ENCODE results near the gene ZBTB7C. TPM values are rescaled to one million over a fixed set of nuclear protein-coding genes. Genes with fewer than 3 reads are reported as not detected.

ZBTB7C gene
- total RNA-seq, 2 donors from 2014 or later, result 4.2 to 5.6 TPM

- DNase-seq (peak; percentile 67), ATAC-seq (peak in 1 of 2 donors; percentile 36)
- intact Hi-C loops (cut with DNase I), result loop anchor here in 1 of 2 donors (5.0 kb wide), 1 partner anchor 76 kb away; no protein-coding TSS in a partner anchor
Measured at GRCh38 chr18:48003426-48004349, 405.5 kb downstream of the ZBTB7C start.

- ATAC-seq, result peak; percentile 86 to 92
- peak; percentile 72 for DNase-seq
- intact Hi-C loops (cut with DNase I), result loop anchor here in 1 of 2 donors (5.0 kb wide), 1 partner anchor 76 kb away; no protein-coding TSS in a partner anchor
Measured at GRCh38 chr18:48002933-48003365, 406.2 kb downstream of the ZBTB7C start.

- DNase-seq (no peak), ATAC-seq (no peak)
- intact Hi-C loops (cut with DNase I), result loop anchor here in 1 of 2 donors (5.0 kb wide), 1 partner anchor 73 kb away; no protein-coding TSS in a partner anchor
Measured at GRCh38 chr18:48000701-48001100, 408.5 kb downstream of the ZBTB7C start.

- intact Hi-C loops (cut with DNase I), result loop anchor here in 1 of 2 donors (5.0 kb wide), 1 partner anchor 73 kb away; no protein-coding TSS in a partner anchor
- DNase-seq (no peak), ATAC-seq (no peak)
Measured at GRCh38 chr18:47999801-48000248, 409.4 kb downstream of the ZBTB7C start.

- no peak for ATAC-seq
- no peak for DNase-seq
- intact Hi-C loops (cut with DNase I), result no loop called here
Measured at GRCh38 chr18:47997338-47997780, 411.8 kb downstream of the ZBTB7C start.

DNA sequence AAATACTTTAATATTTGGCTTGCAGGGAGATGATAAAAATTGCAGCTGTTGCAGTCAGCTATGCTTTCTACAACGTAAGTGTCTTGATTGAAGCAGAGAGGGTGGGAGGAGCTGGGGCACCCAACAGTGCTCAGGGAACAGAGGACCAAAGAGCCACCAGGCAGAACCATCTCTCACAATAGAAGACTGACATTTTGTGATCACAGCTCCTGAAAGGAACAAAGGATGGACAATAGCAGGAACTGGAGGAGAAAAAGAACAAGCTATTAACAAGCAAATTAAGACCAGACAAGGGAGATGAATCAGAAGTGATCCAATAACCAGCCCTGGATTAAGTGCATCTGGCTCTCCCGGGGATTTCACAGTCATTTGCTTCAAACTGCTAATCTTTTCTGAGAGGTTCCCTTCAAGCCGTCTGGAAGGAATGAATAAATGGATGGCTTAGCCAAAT lies 413.1 kb downstream of the ZBTB7C start:
- ATAC-seq, result no peak
- DNase-seq, result no peak
- intact Hi-C loops (cut with DNase I), result no loop called here

GRCh38 chr18:47995654-47996053 lies 413.5 kb downstream of the ZBTB7C start:
- DNase-seq, result no peak
- no peak for ATAC-seq
- intact Hi-C loops (cut with DNase I), result no loop called here

- ATAC-seq, result no peak
- intact Hi-C loops (cut with DNase I), result no loop called here
- DNase-seq, result no peak
Measured at GRCh38 chr18:47993409-47993808, 415.8 kb downstream of the ZBTB7C start.

- no peak for DNase-seq
- ATAC-seq, result no peak
- intact Hi-C loops (cut with DNase I), result no loop called here
Measured at GRCh38 chr18:47992976-47993375, 416.2 kb downstream of the ZBTB7C start.

GRCh38 chr18:47992266-47992665 lies 416.9 kb downstream of the ZBTB7C start:
- intact Hi-C loops (cut with DNase I), result no loop called here
- no peak for ATAC-seq
- no peak for DNase-seq

GRCh38 chr18:47990981-47991380 lies 418.2 kb downstream of the ZBTB7C start:
- ATAC-seq (no peak), DNase-seq (no peak)

DNA sequence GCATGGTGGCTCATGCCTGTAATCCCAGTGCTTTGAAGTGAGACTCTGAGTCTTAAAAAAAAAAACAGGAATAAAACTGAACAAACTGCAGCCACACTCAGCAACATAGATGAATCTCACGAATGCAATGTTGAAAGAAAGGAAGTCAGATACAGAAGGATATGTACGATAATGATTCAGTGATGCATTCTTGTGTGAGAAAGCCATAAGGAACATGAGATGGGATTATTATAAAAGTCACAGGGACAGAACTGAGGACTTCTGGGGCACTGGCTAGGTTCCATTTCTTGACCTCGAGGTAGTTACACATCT lies 421.8 kb downstream of the ZBTB7C start:
- DNase-seq, result no peak
- ATAC-seq, result no peak
- intact Hi-C loops (cut with DNase I), result no loop called here

More at GRCh38 chr18:47990981-47991380, 418.2 kb downstream of the ZBTB7C start:
- intact Hi-C loops (cut with DNase I), result no loop called here

DNA sequence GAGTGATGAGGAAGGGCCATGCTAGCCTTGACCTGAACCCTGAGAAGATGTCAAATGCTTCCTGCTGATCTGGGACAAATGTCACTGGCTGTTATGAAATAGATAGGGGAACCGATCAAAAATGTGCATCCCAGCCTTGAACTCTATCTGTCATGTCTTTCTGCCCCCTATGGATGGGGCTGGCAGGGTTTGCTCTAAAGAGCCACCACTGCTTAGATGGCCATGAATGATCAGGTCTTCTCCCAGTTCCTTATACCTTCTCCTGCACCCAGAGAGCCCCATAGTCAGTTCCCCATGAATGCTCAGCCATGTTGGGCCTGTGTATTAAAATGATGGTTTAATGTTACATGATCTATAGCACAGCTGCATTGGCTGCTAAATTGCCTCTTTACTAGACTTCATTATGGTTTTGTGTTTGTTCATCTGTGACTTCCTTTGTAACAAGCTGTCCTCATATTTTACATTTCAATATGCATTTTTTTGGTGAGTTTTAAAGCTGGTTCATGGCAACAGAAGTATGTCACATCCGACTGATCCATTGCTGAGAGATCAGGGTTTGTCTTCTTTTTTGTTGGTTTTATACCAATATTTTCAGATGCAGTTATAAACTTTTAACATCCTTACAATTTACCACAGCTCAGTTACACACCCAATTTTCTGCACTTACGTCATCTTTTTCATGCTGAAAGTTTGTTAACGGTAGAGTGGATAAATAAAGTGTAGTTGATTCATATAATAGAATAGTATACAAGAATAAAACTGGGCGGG lies 422.4 kb downstream of the ZBTB7C start:
- DNase-seq, result no peak
- ATAC-seq, result no peak
- intact Hi-C loops (cut with DNase I), result no loop called here

- intact Hi-C loops (cut with DNase I), result no loop called here
- DNase-seq (no peak), ATAC-seq (no peak)
Measured at GRCh38 chr18:47985866-47986265, 423.3 kb downstream of the ZBTB7C start.

GRCh38 chr18:47984991-47985390 lies 424.2 kb downstream of the ZBTB7C start:
- DNase-seq (no peak), ATAC-seq (no peak)
- intact Hi-C loops (cut with DNase I), result no loop called here

- intact Hi-C loops (cut with DNase I), result no loop called here
- ATAC-seq (no peak), DNase-seq (no peak)
Measured at GRCh38 chr18:47983946-47984345, 425.2 kb downstream of the ZBTB7C start.

- intact Hi-C loops (cut with DNase I), result no loop called here
- ATAC-seq (no peak), DNase-seq (no peak)
Measured at GRCh38 chr18:47983055-47983454, 426.1 kb downstream of the ZBTB7C start.

- intact Hi-C loops (cut with DNase I), result no loop called here
- ATAC-seq, result no peak
- DNase-seq, result no peak
Measured at GRCh38 chr18:47981830-47982229, 427.4 kb downstream of the ZBTB7C start.

DNA sequence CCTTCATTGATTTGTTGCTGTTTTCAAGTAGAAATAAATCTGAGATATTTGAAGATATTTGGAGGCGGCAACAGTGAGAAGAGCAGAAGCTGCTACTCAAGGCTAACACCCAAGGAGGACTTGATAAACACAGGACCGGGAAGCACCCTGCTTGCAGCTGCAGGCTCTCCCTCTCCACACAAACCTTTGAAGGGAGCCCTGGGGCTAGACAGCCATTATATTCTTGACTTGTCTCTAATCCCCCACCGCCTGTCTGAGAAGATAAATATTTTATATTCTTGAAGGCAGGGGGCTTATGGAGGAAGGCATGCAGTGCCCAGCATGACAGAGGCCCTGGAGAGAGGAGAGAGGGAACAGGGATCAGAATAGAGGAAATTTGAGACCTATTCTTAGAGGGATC lies 427.9 kb downstream of the ZBTB7C start:
- intact Hi-C loops (cut with DNase I), result no loop called here
- DNase-seq (no peak), ATAC-seq (no peak)
